Keratinocyte (primary cell): ENCODE data around the gene SHISA7. TPM values are rescaled to one million over a fixed set of nuclear protein-coding genes. Genes with fewer than 3 reads are reported as not detected.

Experiments
- DNase-seq: peaks from one replicate; pipeline ENCODE4 v3.0.0-alpha.2; 2011; ENCODE audit warnings: low read depth, missing footprints, low spot score
- FAIRE-seq: peaks from 2 replicates; lab custom pipeline; 2011; peaks lifted over from hg19 to GRCh38; lab: Jason Lieb, UNC
- H2AFZ ChIP-seq: 2 replicates; pipeline ENCODE4 v1.6.0; 2012; ENCODE audit warnings: low read length, control low read depth, inconsistent platforms; ENCODE audit not compliant: control insufficient read depth
- H3K27ac ChIP-seq: 2 replicates; pipeline ENCODE4 v1.5.1; 2011; ENCODE audit warnings: low read length; ENCODE audit not compliant: control insufficient read depth, insufficient read depth
- H3K27me3 ChIP-seq: 3 replicates; pipeline ENCODE4 v1.6.0; 2011; ENCODE audit warnings: low read length; ENCODE audit not compliant: control insufficient read depth, insufficient read depth; ENCODE audit errors: extremely low read depth
- H3K36me3 ChIP-seq, 2 experiments: 2 replicates in 1 of 2; 3 replicates in 1 of 2; pipeline ENCODE4 v1.5.1; 2011; ENCODE audit warnings: low read length in 2 of 2, mild to moderate bottlenecking in 1 of 2; ENCODE audit not compliant: control insufficient read depth in 2 of 2, insufficient read depth in 2 of 2; ENCODE audit errors: extremely low read depth in 1 of 2
- H3K4me1 ChIP-seq: 3 replicates; pipeline ENCODE4 v1.5.1; 2011; ENCODE audit warnings: low read length; ENCODE audit not compliant: control insufficient read depth, insufficient read depth; ENCODE audit errors: extremely low read depth
- H3K4me2 ChIP-seq: 3 replicates; pipeline ENCODE4 v1.6.0; 2011; ENCODE audit warnings: low read depth, low read length; ENCODE audit not compliant: control insufficient read depth, insufficient read depth; ENCODE audit errors: extremely low read depth
- H3K4me3 ChIP-seq, 3 experiments: fragments of 200-600 bp in 1 of 3; sonication (generic) in 1 of 3; 2 replicates in 2 of 3; 3 replicates in 1 of 3; pipeline ENCODE4 v1.5.1; 2011 to 2016; ENCODE audit warnings: low read length in 3 of 3, mild to moderate bottlenecking in 3 of 3, control low read depth in 2 of 3, inconsistent platforms in 1 of 3, low read depth in 1 of 3, mixed read lengths in 1 of 3, mixed run types in 1 of 3, moderate library complexity in 1 of 3; ENCODE audit not compliant: control insufficient read depth in 2 of 3, insufficient read depth in 2 of 3; ENCODE audit errors: extremely low read depth in 1 of 3
- H3K79me2 ChIP-seq: 2 replicates; pipeline ENCODE4 v1.6.0; 2012; ENCODE audit warnings: low read length; ENCODE audit not compliant: control insufficient read depth, insufficient read depth
- H3K9ac ChIP-seq: 3 replicates; pipeline ENCODE4 v1.6.0; 2011; ENCODE audit warnings: low read length; ENCODE audit not compliant: control insufficient read depth, insufficient read depth; ENCODE audit errors: extremely low read depth
- H3K9me1 ChIP-seq: 3 replicates; pipeline ENCODE4 v1.6.0; 2011; ENCODE audit warnings: low read length; ENCODE audit not compliant: control insufficient read depth, insufficient read depth; ENCODE audit errors: extremely low read depth
- H3K9me3 ChIP-seq: 2 replicates; pipeline ENCODE4 v1.5.1; 2012; ENCODE audit warnings: low read depth, low read length; ENCODE audit not compliant: control insufficient read depth
- H4K20me1 ChIP-seq: 3 replicates; pipeline ENCODE4 v1.6.0; 2011; ENCODE audit warnings: low read length; ENCODE audit not compliant: control insufficient read depth, insufficient read depth; ENCODE audit errors: extremely low read depth
- EZH2 ChIP-seq: IDR thresholded peaks from one replicate; pipeline ENCODE4 v1.6.1; 2012; ENCODE audit warnings: inconsistent platforms, mild to moderate bottlenecking, low read length, moderate library complexity
- dilution Hi-C: fragments of 300-500 bp; cut with MboI; formaldehyde crosslinking; loops from one replicate; pipeline ENCODE4 v1.7.0; 2020; ENCODE audit warnings: low sequenced_read_pairs; ENCODE audit not compliant: extremely low pct_ligation_motif_present
- polyA plus RNA-seq, 5 experiments: library from polyadenylated mRNA; depleted of rRNA in 3 of 5; stranded (reverse) in 3 of 5; stranded (forward) in 1 of 5; unstranded in 1 of 5; fragments of >200 nt; gene quantifications; 1 replicate in 1 of 5; 2 replicates in 3 of 5; 3 replicates in 1 of 5; pipeline versions ENCODE4 v1.2.1 to v1.2.3, GENCODE V29; 2011 to 2012; ENCODE audit warnings: missing spikeins in 2 of 5, low read depth in 1 of 5, low replicate concordance in 1 of 5
- TF ChIP-seq, protein P1 (sequence below), 3 experiments: IDR thresholded peaks in 1 of 3; conservative IDR thresholded peaks in 1 of 3; optimal IDR thresholded peaks in 1 of 3; 2 replicates in 2 of 3; 3 replicates in 1 of 3; pipeline versions ENCODE3 to v1.5.1; 2011; ENCODE audit warnings: low read length in 3 of 3, mild to moderate bottlenecking in 3 of 3, moderate library complexity in 2 of 3, control low read depth in 1 of 3, inconsistent platforms in 1 of 3; ENCODE audit not compliant: insufficient read depth in 2 of 3; ENCODE audit errors: extremely low read depth in 1 of 3

SHISA7 gene
- polyA plus RNA-seq, 1 donor (not counting 4 experiments of a cell fraction or from before 2014, with no cell fraction given): not detected

DNA sequence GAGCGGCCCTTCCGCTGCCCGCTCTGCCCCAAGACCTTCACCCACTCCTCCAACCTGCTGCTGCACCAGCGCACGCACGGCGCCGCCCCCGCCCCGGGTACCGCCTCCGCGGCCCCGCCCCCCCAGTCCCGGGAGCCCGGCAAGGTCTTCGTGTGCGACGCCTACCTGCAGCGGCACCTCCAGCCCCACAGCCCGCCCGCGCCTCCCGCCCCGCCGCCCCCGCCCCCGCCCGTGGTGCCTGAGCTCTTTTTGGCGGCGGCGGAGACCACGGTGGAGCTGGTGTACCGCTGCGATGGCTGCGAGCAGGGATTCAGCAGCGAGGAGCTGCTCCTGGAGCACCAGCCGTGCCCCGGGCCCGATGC, 38.7 kb upstream of the SHISA7 start:
- Histone ChIP-seq H3K36me3 (peaks cover 0 to 5% of the 10 kb centered on the region in 2 experiments), H3K9me1 (no peaks in the 10 kb centered on the region), H3K9me3 (no peaks in the 10 kb centered on the region), H4K20me1 (no peaks in the 10 kb centered on the region), H3K27ac (no peak overlapping the region), H3K4me2 (no peak overlapping the region), H3K4me3 (no peak overlapping the region), H3K27me3 (no peaks in the 10 kb centered on the region), H3K4me1 (peaks cover 20% of the 10 kb centered on the region), H3K79me2 (peaks cover 22% of the 10 kb centered on the region), H3K9ac (no peak overlapping the region), H2AFZ (no peak overlapping the region)
- TF ChIP-seq, protein P1, sequence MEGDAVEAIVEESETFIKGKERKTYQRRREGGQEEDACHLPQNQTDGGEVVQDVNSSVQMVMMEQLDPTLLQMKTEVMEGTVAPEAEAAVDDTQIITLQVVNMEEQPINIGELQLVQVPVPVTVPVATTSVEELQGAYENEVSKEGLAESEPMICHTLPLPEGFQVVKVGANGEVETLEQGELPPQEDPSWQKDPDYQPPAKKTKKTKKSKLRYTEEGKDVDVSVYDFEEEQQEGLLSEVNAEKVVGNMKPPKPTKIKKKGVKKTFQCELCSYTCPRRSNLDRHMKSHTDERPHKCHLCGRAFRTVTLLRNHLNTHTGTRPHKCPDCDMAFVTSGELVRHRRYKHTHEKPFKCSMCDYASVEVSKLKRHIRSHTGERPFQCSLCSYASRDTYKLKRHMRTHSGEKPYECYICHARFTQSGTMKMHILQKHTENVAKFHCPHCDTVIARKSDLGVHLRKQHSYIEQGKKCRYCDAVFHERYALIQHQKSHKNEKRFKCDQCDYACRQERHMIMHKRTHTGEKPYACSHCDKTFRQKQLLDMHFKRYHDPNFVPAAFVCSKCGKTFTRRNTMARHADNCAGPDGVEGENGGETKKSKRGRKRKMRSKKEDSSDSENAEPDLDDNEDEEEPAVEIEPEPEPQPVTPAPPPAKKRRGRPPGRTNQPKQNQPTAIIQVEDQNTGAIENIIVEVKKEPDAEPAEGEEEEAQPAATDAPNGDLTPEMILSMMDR (optimal IDR thresholded peaks at IDR 0.05 in 1 of 3, IDR thresholded peaks at IDR 0.05 in 1 of 3, conservative IDR thresholded peaks at IDR 0.05 in 1 of 3; ENCODE audit: extremely low read depth in 1 of 3, insufficient read depth in 2 of 3, low read length in 3 of 3): no peak
- no peak for DNase-seq
- FAIRE-seq: no peak
- dilution Hi-C loops: no loop called here

DNA sequence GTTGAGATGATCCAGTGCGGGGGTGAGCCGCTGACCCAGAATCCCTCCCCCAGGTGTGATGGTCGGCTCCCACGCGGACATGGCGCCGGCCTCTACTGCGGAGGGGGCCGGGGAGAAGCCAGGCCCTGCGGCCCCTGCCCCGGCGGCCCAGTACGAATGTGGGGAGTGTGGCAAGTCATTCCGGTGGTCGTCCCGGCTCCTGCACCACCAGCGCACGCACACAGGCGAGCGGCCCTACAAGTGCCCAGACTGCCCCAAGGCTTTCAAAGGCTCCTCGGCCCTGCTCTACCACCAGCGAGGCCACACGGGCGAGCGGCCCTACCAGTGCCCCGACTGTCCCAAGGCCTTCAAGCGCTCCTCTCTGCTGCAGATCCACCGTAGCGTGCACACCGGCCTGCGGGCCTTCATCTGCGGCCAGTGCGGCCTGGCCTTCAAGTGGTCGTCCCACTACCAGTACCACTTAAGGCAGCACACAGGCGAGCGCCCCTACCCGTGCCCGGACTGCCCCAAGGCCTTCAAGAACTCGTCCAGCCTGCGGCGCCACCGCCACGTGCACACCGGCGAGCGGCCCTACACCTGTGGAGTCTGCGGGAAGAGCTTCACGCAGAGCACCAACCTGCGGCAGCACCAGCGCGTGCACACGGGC, 38.2 kb upstream of the SHISA7 start:
- DNase-seq (no peak), FAIRE-seq (no peak)
- Histone ChIP-seq H4K20me1 (no peaks in the 10 kb centered on the region), H3K9ac (no peak overlapping the region), H3K4me2 (no peak overlapping the region), H3K9me1 (no peaks in the 10 kb centered on the region), H3K4me1 (peaks cover 15% of the 10 kb centered on the region), H3K9me3 (no peaks in the 10 kb centered on the region), H2AFZ (no peak overlapping the region), H3K36me3 (peaks cover 0 to 4% of the 10 kb centered on the region in 2 experiments), H3K27me3 (no peaks in the 10 kb centered on the region), H3K27ac (no peak overlapping the region), H3K4me3 (no peak overlapping the region), H3K79me2 (peaks cover 22% of the 10 kb centered on the region)
- TF ChIP-seq, protein P1 (optimal IDR thresholded peaks at IDR 0.05 in 1 of 3, IDR thresholded peaks at IDR 0.05 in 1 of 3, conservative IDR thresholded peaks at IDR 0.05 in 1 of 3; ENCODE audit: extremely low read depth in 1 of 3, insufficient read depth in 2 of 3, low read length in 3 of 3): no peak
- TF ChIP-seq EZH2: no peak
- dilution Hi-C loops: no loop called here
